Mammary epithelial cell (primary cell): ENCODE data around the gene ABHD11.

Experiments used
- EZH2 ChIP-seq: IDR thresholded peaks from 2 replicates; pipeline ENCODE4 v1.6.1; 2012; ENCODE audit warnings: low read length, inconsistent platforms, borderline replicate concordance
- TF ChIP-seq, protein P1 (sequence below), 2 donors: IDR thresholded peaks in 1 of 2; conservative IDR thresholded peaks in 1 of 2; 2 replicates each; pipeline ENCODE4 v1.5.1; 2011 to 2012; ENCODE audit warnings: inconsistent platforms in 2 of 2, low read length in 2 of 2, mild to moderate bottlenecking in 2 of 2, control low read depth in 1 of 2, low read depth in 1 of 2; ENCODE audit not compliant: insufficient read depth in 1 of 2; ENCODE audit errors: extremely low read depth in 1 of 2

DNA sequence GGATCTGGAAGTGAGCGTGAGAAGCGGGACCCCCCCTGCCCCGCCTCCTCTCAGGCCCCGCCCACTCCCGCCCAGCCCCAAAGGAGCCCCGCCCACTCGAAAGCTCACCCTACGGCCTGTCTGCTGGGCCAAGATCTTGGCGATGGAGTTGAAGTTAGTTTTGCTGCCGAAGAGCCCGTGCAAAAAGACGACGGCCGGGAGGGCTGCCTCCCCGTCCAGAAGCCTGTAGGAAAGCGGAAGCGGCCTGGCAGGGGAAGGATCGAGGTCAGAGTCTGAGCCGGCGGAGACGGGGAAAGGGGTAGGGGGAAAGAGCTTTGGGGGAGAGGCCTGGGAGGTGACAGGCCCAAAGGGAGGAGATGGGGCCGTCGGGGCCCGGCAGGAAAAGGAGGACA is 386 bp downstream of the ABHD11 start:
- TF ChIP-seq, protein P1, sequence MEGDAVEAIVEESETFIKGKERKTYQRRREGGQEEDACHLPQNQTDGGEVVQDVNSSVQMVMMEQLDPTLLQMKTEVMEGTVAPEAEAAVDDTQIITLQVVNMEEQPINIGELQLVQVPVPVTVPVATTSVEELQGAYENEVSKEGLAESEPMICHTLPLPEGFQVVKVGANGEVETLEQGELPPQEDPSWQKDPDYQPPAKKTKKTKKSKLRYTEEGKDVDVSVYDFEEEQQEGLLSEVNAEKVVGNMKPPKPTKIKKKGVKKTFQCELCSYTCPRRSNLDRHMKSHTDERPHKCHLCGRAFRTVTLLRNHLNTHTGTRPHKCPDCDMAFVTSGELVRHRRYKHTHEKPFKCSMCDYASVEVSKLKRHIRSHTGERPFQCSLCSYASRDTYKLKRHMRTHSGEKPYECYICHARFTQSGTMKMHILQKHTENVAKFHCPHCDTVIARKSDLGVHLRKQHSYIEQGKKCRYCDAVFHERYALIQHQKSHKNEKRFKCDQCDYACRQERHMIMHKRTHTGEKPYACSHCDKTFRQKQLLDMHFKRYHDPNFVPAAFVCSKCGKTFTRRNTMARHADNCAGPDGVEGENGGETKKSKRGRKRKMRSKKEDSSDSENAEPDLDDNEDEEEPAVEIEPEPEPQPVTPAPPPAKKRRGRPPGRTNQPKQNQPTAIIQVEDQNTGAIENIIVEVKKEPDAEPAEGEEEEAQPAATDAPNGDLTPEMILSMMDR (conservative IDR thresholded peaks at IDR 0.05 in 1 of 2, IDR thresholded peaks at IDR 0.05 in 1 of 2; ENCODE audit: extremely low read depth in 1 of 2, insufficient read depth in 1 of 2, low read depth in 1 of 2, low read length in 2 of 2), result no peak
- no peak for TF ChIP-seq EZH2
